GM18868 (cell line): ENCODE measurements around the gene PSME3.

Source experiments
- ATAC-seq: cut with Tn5 transposase; IDR thresholded peaks from one replicate; pipeline ENCODE4 v1.9.1; 2021; ENCODE audit warnings: mild to moderate bottlenecking, moderate library complexity; ENCODE audit not compliant: unreplicated experiment

Gene PSME3

GRCh38 chr17:42814633-42815399 lies 18.4 kb upstream of the PSME3 start:
- no peak for ATAC-seq

GRCh38 chr17:42817866-42818265 lies 15.3 kb upstream of the PSME3 start:
- ATAC-seq: no peak

GRCh38 chr17:42818379-42818778 lies 14.8 kb upstream of the PSME3 start:
- ATAC-seq: no peak

GRCh38 chr17:42819939-42820535 lies 13.2 kb upstream of the PSME3 start:
- no peak for ATAC-seq

- no peak for ATAC-seq
Observed at GRCh38 chr17:42821176-42821575, 12.0 kb upstream of the PSME3 start.

- ATAC-seq: no peak
Observed at GRCh38 chr17:42827472-42827871, 5.7 kb upstream of the PSME3 start.

GRCh38 chr17:42830971-42831370 lies 2.2 kb upstream of the PSME3 start:
- no peak for ATAC-seq

GRCh38 chr17:42832213-42832933 lies 824 bp upstream of the PSME3 start:
- no peak for ATAC-seq

- no peak for ATAC-seq
Observed at GRCh38 chr17:42833767-42834422, 698 bp downstream of the PSME3 start.

- ATAC-seq: no peak
Observed at GRCh38 chr17:42835732-42836131, 2.5 kb downstream of the PSME3 start.

- ATAC-seq: no peak
Observed at GRCh38 chr17:42841975-42842685, 8.9 kb downstream of the PSME3 start.

GRCh38 chr17:42843358-42843934 lies 10.2 kb downstream of the PSME3 start:
- no peak for ATAC-seq

- ATAC-seq: no peak
Observed at GRCh38 chr17:42844271-42844670, 11.1 kb downstream of the PSME3 start, which contains the start of gene AOC2. Gene AOC2, plus strand, starts transcription at chr17:42844580. Its CDS starts 47 bp downstream, at chr17:42844627.

GRCh38 chr17:42844761-42845555 lies 11.8 kb downstream of the PSME3 start:
- ATAC-seq: no peak

- no peak for ATAC-seq
Observed at GRCh38 chr17:42845556-42845917, 12.3 kb downstream of the PSME3 start.

GRCh38 chr17:42845918-42846593 lies 12.9 kb downstream of the PSME3 start:
- ATAC-seq: no peak

GRCh38 chr17:42846594-42847280 lies 13.5 kb downstream of the PSME3 start:
- ATAC-seq: no peak

- no peak for ATAC-seq
Observed at GRCh38 chr17:42848093-42848492, 14.9 kb downstream of the PSME3 start.
